Brain microvascular endothelial cell (primary cell): ENCODE results near the gene FBXO31.
A peak's percentile ranks its signal among the peaks of the same experiment; 100 is the strongest.

Source experiments
- DNase-seq: peaks from one replicate; pipeline ENCODE4 v3.0.0-alpha.2; 2020
- H3K27ac ChIP-seq: fragments of 250-450 bp; sonication (Bioruptor Pico); 2 replicates; pipeline ENCODE4 v1.5.1; 2020; ENCODE audit warnings: mild to moderate bottlenecking, moderate library complexity
- H3K27me3 ChIP-seq: fragments of 250-450 bp; sonication (Bioruptor Pico); replicated peaks from 2 replicates; pipeline ENCODE4 v1.5.1; 2020; ENCODE audit warnings: mild to moderate bottlenecking
- H3K36me3 ChIP-seq: fragments of 250-450 bp; sonication (Bioruptor Pico); replicated peaks from 2 replicates; pipeline ENCODE4 v1.5.1; 2020; ENCODE audit warnings: mild to moderate bottlenecking
- H3K4me3 ChIP-seq: 2 replicates; pipeline ENCODE4 v1.5.1; 2011; ENCODE audit warnings: low read depth, mild to moderate bottlenecking, control low read depth, low read length, moderate library complexity
- CTCF ChIP-seq: IDR thresholded peaks from 2 replicates; pipeline ENCODE4 v1.5.1; 2011; ENCODE audit warnings: low read depth, mild to moderate bottlenecking, moderate library complexity, low read length, control low read depth, inconsistent platforms; ENCODE audit errors: missing control alignments
- in situ Hi-C: cut with HindIII; loops from 2 replicates; pipeline ENCODE4 v1.10.0; 2017; ENCODE audit warnings: low sequenced_read_pairs, low pct_ligation_motif_present

The FBXO31 gene

DNA sequence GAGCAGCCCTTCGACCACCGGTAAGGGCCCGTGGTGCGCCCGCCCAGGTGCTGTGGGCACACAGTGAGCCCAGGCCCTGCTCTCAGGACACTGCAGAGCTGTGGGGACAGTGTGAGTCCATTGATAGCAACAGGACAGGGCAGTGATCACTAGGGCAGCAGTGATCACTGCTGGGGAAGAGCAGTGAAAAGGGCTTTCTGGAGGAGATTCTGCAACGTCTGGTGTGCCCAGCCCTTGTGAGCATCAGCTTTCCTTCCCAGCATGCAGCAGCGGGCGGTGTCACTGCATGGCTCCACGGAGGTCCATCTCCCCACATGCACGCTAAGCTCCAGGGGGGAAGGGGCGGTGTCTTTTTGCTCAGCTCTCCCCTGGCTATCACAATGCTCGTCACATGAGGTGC lies 40.7 kb upstream of the FBXO31 start:
- Histone ChIP-seq H3K27me3 (no peaks in the 10 kb centered on the region), H3K4me3 (no peak overlapping the region), H3K27ac (no peak overlapping the region), H3K36me3 (peaks cover 2% of the 10 kb centered on the region)
- in situ Hi-C loops = no loop called here
- DNase-seq = no peak
- TF ChIP-seq CTCF = no peak

GRCh38 chr16:87423429-87423828 lies 39.9 kb upstream of the FBXO31 start:
- in situ Hi-C loops = no loop called here
- TF ChIP-seq CTCF = no peak
- H3K27ac ChIP-seq = no peak overlapping the region
- no peak overlapping the region for H3K4me3 ChIP-seq
- H3K27me3 ChIP-seq = no peaks in the 10 kb centered on the region
- H3K36me3 ChIP-seq = peaks cover 2% of the 10 kb centered on the region
- DNase-seq = no peak

DNA sequence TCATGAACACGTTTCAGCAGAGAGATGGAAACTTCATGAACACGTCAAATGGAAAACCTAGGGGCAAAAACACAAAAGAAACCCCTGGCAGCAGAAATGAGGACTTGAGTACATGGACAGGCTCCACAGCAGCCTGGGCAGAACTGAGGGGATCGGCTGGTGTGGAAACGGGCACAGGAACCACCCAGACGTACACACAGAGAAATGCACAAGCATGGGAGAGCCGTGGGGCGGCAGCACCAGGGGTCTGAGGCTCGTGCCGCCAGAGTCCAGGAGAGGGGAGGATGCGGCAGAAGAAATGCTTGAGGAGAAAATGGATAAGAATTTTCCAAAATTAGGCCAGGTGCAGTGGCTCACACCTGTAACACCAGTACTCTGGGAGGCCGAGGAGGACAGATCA lies 38.5 kb upstream of the FBXO31 start:
- peaks cover 7% of the 10 kb centered on the region for H3K36me3 ChIP-seq
- no peaks in the 10 kb centered on the region for H3K27me3 ChIP-seq
- no peak for DNase-seq
- in situ Hi-C loops = no loop called here
- H3K27ac ChIP-seq = no peak overlapping the region
- no peak for TF ChIP-seq CTCF
- H3K4me3 ChIP-seq = no peak overlapping the region

- Histone ChIP-seq H3K36me3 (peaks cover 11% of the 10 kb centered on the region), H3K27me3 (no peaks in the 10 kb centered on the region), H3K27ac (no peak overlapping the region), H3K4me3 (no peak overlapping the region)
- no peak for DNase-seq
- in situ Hi-C loops = no loop called here
- TF ChIP-seq CTCF = no peak
Observed at GRCh38 chr16:87421003-87421912, 37.7 kb upstream of the FBXO31 start.

- no peak overlapping the region for H3K27ac ChIP-seq
- H3K27me3 ChIP-seq = no peaks in the 10 kb centered on the region
- TF ChIP-seq CTCF = peak; percentile 31
- no peak overlapping the region for H3K4me3 ChIP-seq
- in situ Hi-C loops = no loop called here
- DNase-seq = no peak
- peaks cover 16% of the 10 kb centered on the region for H3K36me3 ChIP-seq
Observed at GRCh38 chr16:87420026-87421002, 36.7 kb upstream of the FBXO31 start.
